Pancreas (tissue), 10 donors: ENCODE measurements around the gene SIM2. TPM values are rescaled to one million over a fixed set of nuclear protein-coding genes. Genes with fewer than 3 reads are reported as not detected.
A peak's percentile ranks its signal among the peaks of the same experiment; 100 is the strongest.

Experiments
- ATAC-seq, 4 donors: fragments of 200-7000 bp; cut with Tn5 transposase; one replicate each; pipeline versions ENCODE4 v1.8.0 to v1.9.1; 2020; ENCODE audit warnings: mild to moderate bottlenecking in 4 of 4, moderate library complexity in 4 of 4
- DNase-seq, 6 donors: peaks; one replicate each; pipeline ENCODE4 v3.0.0-alpha.2; 2020
- FAIRE-seq: peaks from 2 replicates; lab custom pipeline; 2012; peaks lifted over from hg19 to GRCh38; lab: Jason Lieb, UNC
- H3K27ac ChIP-seq, 4 donors: fragments of 200-600 bp; sonication (generic); 1 replicate in 3 of 4; 2 replicates in 1 of 4; pipeline versions ENCODE4 v1.5.0 to v1.8.0; 2020
- H3K27me3 ChIP-seq, 4 donors: fragments of 200-600 bp; one replicate each; pipeline ENCODE4 v1.8.0; 2021
- H3K36me3 ChIP-seq, 3 donors: fragments of 200-600 bp; sonication (generic) in 1 of 3; one replicate each; pipeline versions ENCODE4 v1.5.0 to v1.8.0; 2020 to 2021
- H3K4me1 ChIP-seq, 3 donors: fragments of 200-600 bp; one replicate each; pipeline ENCODE4 v1.8.0; 2021
- H3K4me3 ChIP-seq, 4 donors: fragments of 200-600 bp; sonication (generic) in 2 of 4; one replicate each; pipeline versions ENCODE4 v1.5.0 to v1.8.0; 2020 to 2021
- H3K9me3 ChIP-seq, 4 donors: fragments of 200-600 bp; one replicate each; pipeline ENCODE4 v1.8.0; 2021
- CTCF ChIP-seq, 4 donors: fragments of 200-600 bp; sonication (generic) in 3 of 4; IDR thresholded peaks; one replicate each; pipeline versions ENCODE4 v1.5.0 to v1.8.0; 2021; ENCODE audit warnings: antibody characterized with exemption in 4 of 4
- WGBS, 2 donors: extraction: QIAGEN DNeasy Blood & Tissue Kit; methylation state at CpG; one replicate each; pipeline ENCODE4 v1.1.7; 2013; 5-methylcytosine and 5-hydroxymethylcytosine counted together
- intact Hi-C, 3 donors: fragments of 100-400 bp; cut with DNase I; formaldehyde crosslinking; loops; one replicate each; pipeline versions ENCODE4 v1.11.1 to v1.14.2; 2022
- polyA plus RNA-seq, 2 donors: library from polyadenylated mRNA; stranded (reverse); fragments of 200-250 nt; gene quantifications; one replicate each; pipeline ENCODE4 v1.2.3, GENCODE V29; 2013
- total RNA-seq, 6 donors: library from RNA; stranded (reverse); fragmentation: NEBNext Ultra II Directional in 4 of 6; extraction: Animal tissue kit (Norgen Biotek cat#: 25700) in 4 of 6; gene quantifications; one replicate each; pipeline versions ENCODE4 v1.2.1 to v1.2.4, GENCODE V29; 2021 to 2023
- donor health status: healthy with polysubstance abuse.
- donor health status: DM: no; HTN: no; CAD: no; lungs with moderate emphysema.
- donor health status: DM: no; HTN: no; CAD: no.
- donor health status: control.
- donor health status: control.
- donor health status: Bipolar disorder and iron deficiency.
- donor health status: DM: yes; HTN: yes; CAD: no.
- donor health status: DM: no; HTN: no; CAD: no.
- donor health status: DM: no; HTN: no; CAD: no.
- donor health status: DM: yes; HTN: yes; CAD: no.

SIM2 gene
- total and polyA plus RNA-seq, 8 donors: 0.02 to 0.53 (median 0.13) TPM; not detected in 5

- TF ChIP-seq CTCF (IDR thresholded peaks at IDR 0.05): no peak
- intact Hi-C loops: no loop called here
- FAIRE-seq (no peak), DNase-seq (no peak), ATAC-seq (no peak)
- Histone ChIP-seq H3K9me3 (no peaks in the 10 kb centered on the region), H3K4me3 (no peak overlapping the region), H3K27me3 (no peaks in the 10 kb centered on the region), H3K27ac (no peak overlapping the region), H3K4me1 (peaks cover 5 to 24% (median 10%) of the 10 kb centered on the region in 3 donors), H3K36me3 (no peaks in the 10 kb centered on the region)
- WGBS, 2 donors: 95 to 96% methylated on average over 13 of the region's 13 CpGs
Measured at GRCh38 chr21:36768496-36768895, 69.6 kb downstream of the SIM2 start.

- WGBS, 2 donors: 30 to 31% methylated on average over 8 of the region's 8 CpGs
- FAIRE-seq: no peak
- peaks cover 5 to 28% (median 13%) of the 10 kb centered on the region in 3 donors for H3K4me1 ChIP-seq
- no peak for TF ChIP-seq CTCF (IDR thresholded peaks at IDR 0.05)
- H3K27me3 ChIP-seq: no peaks in the 10 kb centered on the region
- intact Hi-C loops: no loop called here
- peak in 3 of 4 donors; percentile 2 to 36 (median 7) for ATAC-seq
- no peak overlapping the region for H3K27ac ChIP-seq
- no peak overlapping the region for H3K4me3 ChIP-seq
- DNase-seq: no peak
- H3K9me3 ChIP-seq: no peaks in the 10 kb centered on the region
- no peaks in the 10 kb centered on the region for H3K36me3 ChIP-seq
Measured at GRCh38 chr21:36769051-36769839, 70.3 kb downstream of the SIM2 start.

GRCh38 chr21:36773117-36773516, 74.2 kb downstream of the SIM2 start:
- 4 to 13% methylated on average over 5 of the region's 5 CpGs for WGBS, 2 donors
- Histone ChIP-seq H3K4me3 (no peak overlapping the region), H3K9me3 (no peaks in the 10 kb centered on the region), H3K27ac (peak overlapping the region in 2 of 4 donors; percentile 26 to 55), H3K4me1 (peaks cover 5 to 28% (median 13%) of the 10 kb centered on the region in 3 donors), H3K27me3 (no peaks in the 10 kb centered on the region), H3K36me3 (no peaks in the 10 kb centered on the region)
- TF ChIP-seq CTCF (IDR thresholded peaks at IDR 0.05): no peak
- DNase-seq (peak; percentile 92 to 98 (median 96)), ATAC-seq (peak; percentile 95 to 98 (median 97)), FAIRE-seq (no peak)
- intact Hi-C loops: no loop called here

- Histone ChIP-seq H3K4me3 (no peak overlapping the region), H3K27ac (peak overlapping the region in 1 of 4 donors; percentile 55), H3K9me3 (no peaks in the 10 kb centered on the region), H3K4me1 (peaks cover 5 to 23% (median 13%) of the 10 kb centered on the region in 3 donors), H3K36me3 (no peaks in the 10 kb centered on the region), H3K27me3 (no peaks in the 10 kb centered on the region)
- WGBS, 2 donors: 65 to 81% methylated on average over 8 of the region's 8 CpGs
- no peak for DNase-seq
- no peak for ATAC-seq
- intact Hi-C loops: no loop called here
- FAIRE-seq: no peak
- TF ChIP-seq CTCF (IDR thresholded peaks at IDR 0.05): no peak
Measured at GRCh38 chr21:36773995-36774394, 75.1 kb downstream of the SIM2 start.
